Activated gamma-delta T cell treated with anti-CD3 and anti-CD28 coated beads, Interleukin-2, amount 50 U/mL, for 16 hours (primary cell): Measurements from ENCODE around the gene SERPINE2.

Source experiments
- DNase-seq: peaks from one replicate; pipeline ENCODE4 v3.0.0-alpha.2; 2020; ENCODE audit warnings: low read depth

SERPINE2 gene

DNA sequence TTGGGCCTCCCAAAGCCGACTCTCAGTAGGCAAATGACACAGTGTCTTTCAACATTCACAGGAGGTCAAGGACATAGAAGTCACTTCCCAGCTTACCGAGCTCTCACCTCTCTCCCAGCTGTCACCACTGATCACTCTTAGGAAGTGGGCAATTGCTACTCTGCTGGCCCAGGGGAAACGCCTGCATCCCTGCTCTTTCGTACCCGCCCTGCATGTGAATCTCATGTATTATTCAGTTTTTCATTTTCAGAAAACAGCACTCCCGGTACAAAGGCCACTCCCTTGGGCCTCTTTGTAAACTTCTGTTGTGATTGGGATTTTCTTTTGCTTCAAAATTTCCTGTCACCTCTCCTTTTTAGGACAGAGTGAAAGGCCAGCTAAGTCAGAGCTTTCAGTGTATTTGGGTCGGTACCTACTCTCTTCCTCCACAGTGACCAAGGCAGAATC lies 66.4 kb downstream of the SERPINE2 start:
- no peak for DNase-seq

DNA sequence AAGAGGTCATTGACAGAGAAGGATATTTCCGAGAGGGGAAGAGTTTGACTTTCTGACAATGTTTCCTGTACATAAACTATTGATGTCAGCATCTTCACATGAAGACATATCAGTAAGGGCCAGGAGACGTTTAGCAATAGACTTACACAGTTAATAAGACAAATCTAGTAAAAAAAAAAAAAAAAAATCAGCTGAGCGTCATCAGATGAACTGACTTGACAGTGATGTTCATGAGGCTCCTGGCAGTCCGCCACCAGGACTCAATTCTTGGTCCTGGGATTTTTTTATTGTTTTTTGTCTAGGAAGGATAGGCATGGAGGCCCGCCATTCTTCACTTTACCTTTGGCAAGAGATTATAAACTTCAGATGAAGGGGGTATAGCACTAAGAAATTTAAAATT lies 67.4 kb downstream of the SERPINE2 start:
- DNase-seq = no peak

DNA sequence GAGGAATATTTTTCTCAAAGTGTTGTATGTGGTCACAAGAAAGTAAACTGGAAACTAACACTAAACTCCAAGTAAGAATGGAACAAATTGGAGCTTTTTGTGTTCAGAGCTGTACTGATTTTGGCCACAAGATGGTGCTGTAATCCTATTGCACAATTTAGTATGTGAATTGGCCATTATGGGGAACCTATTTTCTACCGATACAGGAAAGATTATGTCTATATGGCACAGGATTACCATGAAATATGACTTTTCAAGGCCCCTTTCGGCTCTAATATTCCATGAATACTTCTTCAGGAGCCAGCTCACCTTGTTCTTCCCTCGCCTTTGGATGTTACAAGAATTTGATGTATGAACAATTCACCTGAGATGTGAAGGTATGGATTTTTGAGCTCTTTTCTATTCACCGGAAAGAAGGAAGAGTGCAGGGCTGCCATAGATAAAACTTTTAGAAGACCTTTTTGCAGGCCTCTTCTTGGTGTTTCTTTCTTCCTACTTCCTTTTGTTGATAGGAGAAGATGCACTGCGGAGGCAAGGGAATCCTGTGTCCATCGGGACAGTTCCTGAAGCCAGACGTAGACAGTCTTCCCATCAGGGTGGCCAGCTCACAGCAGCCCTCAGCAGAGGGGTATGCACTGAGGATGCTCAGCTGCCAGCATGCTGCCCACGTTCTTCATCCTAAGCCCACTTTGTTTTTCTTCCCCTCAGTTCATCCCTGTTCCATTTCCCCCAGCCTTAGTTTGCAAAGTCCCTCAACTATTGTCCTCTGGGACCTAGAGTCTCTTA lies 68.5 kb downstream of the SERPINE2 start:
- DNase-seq = peak; percentile 34

DNA sequence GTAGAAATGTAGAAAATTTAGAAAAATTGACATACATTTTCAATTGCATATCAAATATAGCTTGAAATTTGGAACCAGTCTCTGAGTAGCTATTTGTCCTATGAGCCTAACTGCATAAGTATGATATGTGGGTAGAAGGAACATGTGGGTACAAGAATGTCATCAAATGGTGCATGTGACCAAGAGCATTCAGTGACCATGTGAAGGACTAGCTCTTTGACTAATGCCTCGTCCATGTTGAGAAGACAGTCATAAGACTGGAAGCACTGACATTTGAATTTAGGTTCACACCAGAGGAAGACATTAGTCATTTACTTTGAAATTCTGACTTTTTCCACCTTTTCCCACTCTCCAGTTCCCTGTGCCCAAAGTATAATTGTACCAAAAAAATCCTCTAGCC lies 69.2 kb downstream of the SERPINE2 start:
- DNase-seq = no peak

DNA sequence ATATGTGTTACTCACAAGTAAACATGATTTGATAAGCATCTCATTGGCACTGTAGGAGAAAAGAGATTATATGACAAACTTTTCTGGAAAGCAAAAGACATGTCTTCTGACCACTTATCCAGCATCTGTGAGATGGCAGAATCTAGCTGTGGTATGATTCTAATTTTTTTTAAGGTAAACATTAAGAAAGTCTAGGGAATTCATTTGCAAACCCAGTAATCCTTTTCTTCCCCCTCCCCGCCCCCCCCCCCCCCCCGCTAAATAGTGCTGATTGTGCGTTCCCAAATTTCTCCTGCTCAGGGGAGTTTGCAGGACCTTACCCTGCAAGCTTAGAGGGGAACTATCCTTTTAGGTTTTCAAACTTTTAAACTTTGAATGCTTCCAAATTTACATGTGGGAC lies 69.8 kb downstream of the SERPINE2 start:
- no peak for DNase-seq

DNA sequence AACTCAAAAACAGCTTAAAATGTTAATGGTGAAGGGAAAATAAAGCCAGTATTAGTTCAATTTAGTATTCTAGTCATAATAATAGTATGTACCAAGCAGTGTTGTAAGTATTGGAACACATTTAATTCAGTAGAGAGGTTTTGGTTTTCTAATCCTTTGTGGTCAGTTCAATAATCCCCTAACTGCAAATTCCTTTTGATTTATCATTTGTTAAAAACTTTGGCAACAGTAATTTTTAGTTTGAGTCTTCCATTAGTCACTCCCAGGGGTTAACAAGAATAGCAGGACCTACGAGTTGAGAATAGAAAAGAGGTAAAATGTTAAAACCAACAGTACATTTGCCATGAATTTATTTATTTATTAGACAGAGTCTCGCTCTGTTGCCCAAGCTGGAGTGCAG lies 71.1 kb downstream of the SERPINE2 start:
- no peak for DNase-seq

DNA sequence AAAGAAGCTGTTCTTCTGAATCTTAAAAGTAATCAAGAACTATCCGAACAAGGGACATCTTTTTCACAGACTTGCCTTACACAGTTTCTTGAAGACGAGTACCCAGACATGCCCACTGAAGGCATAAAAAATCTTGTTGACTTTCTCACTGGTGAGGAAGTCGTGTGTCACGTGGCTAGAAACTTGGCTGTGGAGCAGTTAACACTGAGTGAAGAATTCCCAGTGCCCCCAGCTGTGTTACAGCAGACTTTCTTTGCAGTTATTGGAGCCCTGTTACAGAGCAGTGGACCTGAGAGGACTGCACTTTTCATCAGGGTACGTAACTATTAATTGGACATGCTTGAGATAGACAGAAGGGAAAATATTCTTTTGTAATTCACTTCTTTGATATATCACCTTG lies 79.4 kb downstream of the SERPINE2 start:
- DNase-seq = no peak

DNA sequence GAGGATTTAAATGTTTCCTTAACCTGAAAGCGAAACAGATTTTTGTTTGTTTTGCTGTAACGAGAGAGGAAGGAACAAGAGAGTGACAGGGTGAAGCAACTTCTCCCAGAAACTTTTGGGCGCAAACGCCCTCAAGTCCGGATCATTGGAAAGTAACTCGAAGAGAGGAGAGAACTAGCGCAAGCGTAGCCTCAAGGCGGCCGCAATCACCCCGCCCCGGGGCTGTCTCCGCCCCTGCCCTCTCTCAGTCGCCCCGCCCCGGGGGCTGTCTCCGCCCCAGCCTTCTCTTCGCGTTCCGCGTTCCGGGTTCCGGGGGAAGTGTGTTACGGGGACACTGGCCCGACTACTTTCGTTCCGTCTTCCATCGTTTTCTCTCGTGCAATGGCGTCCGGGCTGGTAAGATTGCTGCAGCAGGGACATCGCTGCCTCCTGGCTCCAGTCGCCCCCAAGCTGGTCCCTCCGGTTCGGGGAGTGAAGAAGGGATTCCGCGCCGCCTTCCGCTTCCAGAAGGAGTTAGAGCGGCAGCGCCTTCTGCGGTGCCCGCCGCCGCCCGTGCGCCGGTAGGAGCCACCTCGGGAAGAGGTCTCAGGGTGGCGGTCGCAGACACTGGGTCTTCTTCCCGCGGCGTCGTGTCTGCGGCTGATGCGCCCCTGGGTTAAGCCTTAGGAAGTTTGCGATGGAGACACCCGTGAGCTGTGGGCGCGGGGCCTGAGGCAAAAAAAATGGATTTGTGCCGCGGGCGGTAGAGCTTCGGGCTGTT lies 81.8 kb downstream of the SERPINE2 start, which contains the start of gene MRPL44:
TSS of gene MRPL44 (plus strand) at position 372 of the 760 bp plus-strand sequence. CDS start at position 382, 10 bp downstream.
- peak; percentile 95 for DNase-seq

DNA sequence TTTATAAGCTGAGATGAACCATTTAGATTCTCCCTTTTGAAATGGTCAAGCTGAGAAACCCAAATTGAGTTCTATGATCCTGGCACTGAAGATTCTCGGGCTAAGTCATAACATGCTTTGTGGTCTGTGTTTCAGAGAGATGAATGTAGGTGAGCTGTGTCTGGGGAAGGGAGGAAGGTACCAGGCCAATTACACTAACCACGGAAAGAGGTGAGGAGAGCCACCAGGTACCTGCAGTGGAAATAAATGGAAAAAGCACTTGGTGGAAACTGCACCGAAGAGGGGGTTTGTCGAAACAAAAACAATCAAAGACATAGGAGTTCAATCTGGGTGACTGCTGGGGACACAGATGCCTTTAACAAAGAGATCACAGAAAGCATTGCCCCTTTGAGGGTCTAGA lies 82.8 kb downstream of the SERPINE2 start:
- DNase-seq = no peak

DNA sequence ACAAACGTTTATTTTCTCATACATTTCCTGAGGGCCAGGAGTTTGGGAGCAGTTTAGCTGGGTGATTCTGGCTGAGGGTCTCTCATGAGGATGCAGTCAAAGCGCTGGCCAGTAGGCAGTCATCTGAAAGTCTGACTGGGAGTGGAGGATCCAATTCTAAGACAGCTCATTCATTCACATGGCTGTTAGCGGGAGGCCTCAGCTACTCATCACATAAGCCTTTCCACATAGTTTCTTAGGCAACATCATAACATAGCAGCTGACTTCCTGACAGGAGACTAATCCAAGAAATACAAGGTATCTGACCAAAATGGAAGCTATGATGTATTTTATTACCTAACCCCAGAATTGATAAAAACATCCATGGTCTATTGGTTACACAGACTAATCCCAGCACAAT lies 84.7 kb downstream of the SERPINE2 start:
- DNase-seq = no peak

DNA sequence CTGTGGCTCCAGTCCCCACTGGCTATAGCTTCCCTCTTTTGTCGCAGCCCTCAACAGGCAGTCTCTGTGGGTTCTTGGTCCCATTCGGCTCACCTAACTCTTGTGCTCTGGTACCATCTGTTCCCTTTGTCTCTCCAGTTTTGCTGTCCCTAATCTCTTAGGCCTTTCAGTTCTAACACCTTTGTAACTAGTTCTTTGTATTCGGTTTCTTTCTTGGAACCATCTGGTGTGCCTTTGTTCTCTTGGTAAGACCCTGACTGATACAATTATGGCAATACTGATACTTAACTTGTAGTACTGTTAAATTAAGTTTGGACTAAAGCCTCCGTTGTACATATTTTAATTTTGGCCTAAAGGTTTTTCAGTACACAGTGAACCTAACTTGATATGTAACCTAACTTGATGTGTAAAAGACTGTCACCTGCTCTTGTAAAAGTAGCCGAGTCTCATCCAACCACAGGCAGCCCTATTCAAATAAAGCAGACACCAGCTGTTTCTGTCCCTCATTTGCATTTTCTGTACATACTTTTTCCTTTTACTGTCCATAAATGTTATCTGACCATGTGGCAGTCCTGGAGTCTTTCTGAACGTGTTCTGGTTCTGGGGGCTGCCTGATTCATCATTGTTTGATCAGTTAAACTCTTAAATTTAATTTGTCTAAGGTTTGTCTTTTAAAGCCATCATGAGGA lies 86.7 kb downstream of the SERPINE2 start:
- DNase-seq = no peak

DNA sequence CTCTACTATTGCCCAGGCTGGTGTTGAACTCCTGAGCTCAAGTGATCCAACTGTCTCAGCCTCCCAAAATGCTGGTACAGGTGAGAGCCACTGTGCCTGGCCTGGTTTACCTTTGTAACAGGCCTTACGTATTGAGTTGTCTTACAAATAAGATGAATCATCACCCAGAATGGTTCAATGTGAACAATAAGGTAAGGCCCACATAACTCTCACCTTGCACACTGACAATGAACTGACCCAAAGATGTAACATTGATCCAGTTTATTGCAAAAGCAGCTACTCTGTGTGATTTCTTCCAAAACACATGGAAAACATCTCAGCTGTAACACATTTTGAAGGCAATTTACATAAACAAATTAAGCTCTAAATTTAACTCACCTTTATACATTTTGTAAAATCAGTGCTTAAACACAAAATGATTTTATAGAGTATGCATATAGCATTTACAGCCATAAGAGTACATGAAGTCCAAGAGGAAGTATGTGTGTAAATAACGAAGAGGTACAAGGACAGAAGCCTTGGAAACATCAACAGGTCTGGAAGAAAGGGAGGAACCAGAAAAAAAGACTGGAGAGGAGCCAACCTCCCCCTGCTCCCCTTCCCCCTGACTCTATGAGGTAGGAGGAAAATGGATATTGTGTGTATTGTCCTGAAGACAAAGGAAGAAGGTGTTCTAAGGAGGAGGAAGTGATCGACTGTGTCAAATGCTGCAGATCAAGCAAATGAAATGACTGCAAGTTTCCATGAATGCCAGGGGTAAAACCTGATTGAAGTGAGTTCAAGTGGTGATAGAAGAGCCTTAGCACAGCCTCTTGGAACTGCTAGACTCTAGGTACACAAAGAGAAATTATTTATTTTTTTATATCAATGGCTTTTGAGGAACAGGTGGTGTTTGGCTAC lies 88.4 kb downstream of the SERPINE2 start:
- DNase-seq = no peak

DNA sequence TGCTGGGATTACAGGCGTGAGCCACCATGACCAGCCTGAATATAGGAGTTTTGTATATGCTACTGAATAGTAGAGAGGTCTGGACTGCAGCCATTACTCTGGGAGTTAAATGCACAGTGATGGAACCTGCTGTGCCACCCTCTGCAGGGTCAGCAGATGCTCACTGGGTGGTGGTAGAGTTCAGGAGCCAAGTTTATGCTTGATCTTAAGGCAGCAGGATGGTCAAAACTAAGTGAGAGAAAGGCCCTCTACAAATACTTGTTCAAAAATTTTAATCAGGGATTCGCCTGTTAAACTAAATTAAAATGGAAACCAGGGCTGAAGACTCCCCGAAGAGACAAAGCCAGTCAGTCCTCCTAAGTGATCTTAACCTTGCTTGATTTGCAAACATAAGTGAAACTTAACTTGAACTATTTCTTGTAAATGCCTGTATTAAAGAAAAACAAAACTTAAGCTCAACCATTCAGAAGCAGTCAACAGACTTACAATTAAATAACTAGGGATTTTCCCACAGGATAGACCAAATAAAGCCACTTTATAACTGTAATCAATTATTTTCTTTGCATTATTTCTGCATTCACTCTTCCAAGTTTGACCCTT lies 89.7 kb downstream of the SERPINE2 start:
- DNase-seq = no peak

DNA sequence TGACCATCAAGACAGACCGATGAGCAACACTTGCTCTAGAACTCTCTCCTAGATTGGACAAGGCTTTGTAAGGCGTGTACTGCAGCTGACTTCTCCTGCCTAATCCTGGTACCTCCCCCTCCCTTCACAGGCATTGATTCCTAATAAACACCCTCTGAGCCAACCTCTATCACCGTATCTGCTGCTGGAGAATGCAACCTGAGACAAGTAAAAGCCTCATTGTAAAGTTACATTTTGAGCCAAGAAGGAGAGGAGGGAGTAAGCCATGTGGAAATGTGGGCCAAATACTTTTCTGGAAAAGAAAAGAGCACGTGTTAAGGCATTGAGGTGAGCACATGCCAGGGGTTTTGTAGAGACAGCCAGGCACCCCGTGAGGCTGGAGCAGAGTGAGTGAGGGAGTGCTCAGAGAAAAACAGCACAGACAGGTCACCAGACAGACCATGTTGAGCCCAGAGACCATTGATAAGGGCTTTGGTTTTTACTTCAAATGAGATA lies 91.3 kb downstream of the SERPINE2 start:
- no peak for DNase-seq

DNA sequence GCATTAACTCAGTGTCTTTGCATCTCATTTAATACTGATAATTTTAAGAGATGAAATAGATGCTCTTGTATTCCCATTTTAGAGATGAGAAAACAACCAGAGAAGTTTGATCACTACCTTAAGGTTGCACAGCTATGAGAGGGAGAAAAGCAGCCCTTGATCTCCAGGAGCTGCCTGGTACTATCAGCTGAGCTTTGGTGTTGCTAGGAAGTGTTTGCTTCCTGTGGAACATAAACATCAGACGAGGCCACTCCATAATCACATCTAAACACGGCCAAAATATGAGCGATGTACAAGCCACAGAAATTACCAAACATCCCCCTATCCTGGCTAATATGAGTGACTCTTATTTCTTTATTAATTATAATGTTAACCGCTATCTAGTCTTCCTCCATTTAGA lies 93.3 kb downstream of the SERPINE2 start:
- no peak for DNase-seq

DNA sequence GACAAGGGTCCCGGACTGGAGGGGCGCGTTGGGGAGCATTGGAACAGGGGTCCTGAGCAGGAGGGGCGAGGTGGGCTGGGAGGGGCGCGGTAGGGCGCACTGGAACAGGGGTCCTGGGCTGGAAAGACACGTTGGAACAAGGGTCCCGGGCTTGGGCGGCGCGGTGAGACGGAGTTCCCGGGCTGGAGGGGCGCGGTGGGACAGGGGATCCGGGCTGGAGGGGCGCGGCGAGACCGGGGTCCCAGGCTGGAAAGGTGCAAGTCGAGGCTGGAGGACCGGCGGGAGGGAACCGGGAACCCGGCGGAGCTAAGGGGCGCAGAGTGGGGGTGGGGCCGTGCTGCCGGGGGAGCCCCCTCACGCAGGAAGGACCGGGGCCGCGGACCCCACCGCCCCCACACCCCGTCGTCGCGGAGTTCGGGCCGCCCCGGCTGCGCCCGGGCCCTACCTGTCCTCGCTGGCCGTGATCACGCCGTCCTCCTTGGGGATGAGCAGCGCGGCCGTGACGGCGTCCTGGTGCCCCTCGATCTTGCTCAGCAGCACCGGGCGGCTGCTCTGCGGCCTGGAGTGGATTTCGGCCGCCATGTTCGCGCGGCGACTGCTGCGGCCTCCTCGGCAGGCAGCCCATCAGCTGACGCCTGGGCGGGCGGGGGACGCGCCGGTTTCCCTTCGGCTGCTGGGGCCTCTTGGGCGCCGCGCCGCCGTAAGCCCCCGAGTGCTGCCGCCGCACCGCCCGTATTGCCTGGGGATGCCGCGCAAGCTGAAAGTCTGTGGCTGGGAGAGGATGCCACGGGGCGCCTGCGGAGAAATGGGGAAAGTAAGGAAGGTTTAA lies 94.2 kb downstream of the SERPINE2 start, which contains the start of gene WDFY1:
TSS of gene WDFY1 (minus strand) at position 633 of the 829 bp plus-strand sequence. CDS start at position 582, 51 bp downstream.
- DNase-seq = peak; percentile 70

DNA sequence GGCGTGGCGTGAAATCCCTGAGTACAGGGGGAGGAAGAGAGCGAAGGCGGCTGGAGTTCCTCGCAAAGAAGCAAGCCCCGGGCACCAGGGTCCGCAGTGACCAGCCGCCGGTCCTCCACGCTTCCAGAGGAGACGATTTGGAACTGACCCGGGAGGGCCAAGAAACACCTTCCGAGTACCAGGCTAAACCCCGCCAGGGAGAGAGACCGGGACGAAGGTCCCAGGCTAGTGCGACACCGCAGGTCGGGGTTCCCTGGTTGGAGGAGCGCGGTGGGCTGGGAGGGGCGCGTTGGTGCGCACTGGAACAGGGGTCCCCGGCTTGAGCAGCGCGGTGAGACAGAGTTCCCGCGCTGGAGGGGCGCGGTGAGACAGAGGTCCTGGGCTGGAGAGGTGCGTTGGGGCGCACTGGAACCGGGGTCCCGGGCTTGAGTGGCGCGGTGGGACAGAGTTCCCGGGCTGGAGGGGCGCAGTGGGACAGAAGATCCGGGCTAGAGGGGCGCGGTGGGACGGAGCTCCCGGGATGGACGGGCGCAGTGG lies 94.9 kb downstream of the SERPINE2 start:
- no peak for DNase-seq

DNA sequence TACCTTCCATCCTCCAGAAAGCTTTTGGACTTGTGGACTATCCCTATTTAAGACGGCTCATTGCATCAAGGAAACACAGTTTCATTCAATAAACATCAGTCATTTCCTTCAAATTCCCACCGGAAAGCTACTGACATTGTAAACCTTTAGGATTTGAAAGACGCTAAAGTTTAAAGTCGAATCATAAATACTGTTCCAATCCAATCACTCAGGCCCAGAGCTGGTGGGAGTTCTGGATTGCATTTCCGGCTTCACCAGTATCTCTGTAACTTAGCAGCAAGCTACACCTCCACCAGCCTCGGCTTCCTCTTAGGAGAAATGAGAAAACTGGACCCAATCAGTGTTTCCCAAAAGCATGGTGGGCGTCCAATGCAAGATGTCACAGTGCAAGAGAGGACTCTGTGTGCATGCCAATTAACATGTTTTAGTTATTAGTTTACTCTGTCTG lies 95.5 kb downstream of the SERPINE2 start:
- no peak for DNase-seq

DNA sequence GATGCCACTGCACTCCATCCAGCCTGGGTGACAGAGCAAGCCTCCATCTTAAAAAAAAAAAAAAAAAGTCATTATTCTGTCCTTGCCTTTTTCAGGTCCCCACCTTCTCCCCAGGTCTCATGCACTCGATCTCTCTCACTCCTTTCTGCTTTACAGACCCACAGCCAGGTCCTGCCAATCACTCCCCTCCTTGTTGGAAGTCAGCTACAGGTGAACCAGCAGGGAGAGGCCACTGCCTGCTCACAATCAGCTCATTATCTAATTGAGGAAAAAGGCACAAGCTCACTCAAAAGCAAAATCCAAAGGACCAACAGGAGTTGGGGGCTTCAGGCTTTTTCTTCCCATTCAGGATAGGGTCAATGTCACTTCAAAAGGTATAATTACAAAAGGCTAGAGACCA lies 96.0 kb downstream of the SERPINE2 start:
- DNase-seq = no peak
